ENCODE data around the gene ORM2. TPM values are rescaled to one million over a fixed set of nuclear protein-coding genes. Genes with fewer than 3 reads are reported as not detected.
A peak's percentile ranks its signal among the peaks of the same experiment; 100 is the strongest.

The ORM2 gene
- total RNA-seq, 2 donors from 2014 or later: not detected

- no peak for ATAC-seq
Observed at GRCh38 chr9:114356792-114357191, 27.1 kb downstream of the ORM2 start.

GRCh38 chr9:114357360-114357759 lies 27.7 kb downstream of the ORM2 start:
- intact Hi-C loops (cut with DNase I, micrococcal nuclease): no loop called here
- ATAC-seq (no peak), DNase-seq (peak in 1 of 2 donors; percentile 0)

More at GRCh38 chr9:114356792-114357191, 27.1 kb downstream of the ORM2 start:
- DNase-seq: peak in 1 of 2 donors; percentile 10
- intact Hi-C loops (cut with DNase I, micrococcal nuclease): no loop called here

GRCh38 chr9:114357911-114358328 lies 28.3 kb downstream of the ORM2 start:
- DNase-seq: no peak
- intact Hi-C loops (cut with DNase I, micrococcal nuclease): no loop called here
- ATAC-seq: no peak

- no peak for ATAC-seq
- DNase-seq: peak in 1 of 2 donors; percentile 11
- intact Hi-C loops (cut with DNase I, micrococcal nuclease): no loop called here
Observed at GRCh38 chr9:114359801-114360200, 30.1 kb downstream of the ORM2 start.

GRCh38 chr9:114361542-114361941 lies 31.9 kb downstream of the ORM2 start:
- intact Hi-C loops (cut with DNase I, micrococcal nuclease): no loop called here
- no peak for ATAC-seq
- DNase-seq: peak in 1 of 2 donors; percentile 9

- intact Hi-C loops (cut with DNase I, micrococcal nuclease): no loop called here
- DNase-seq (peak in 1 of 2 donors; percentile 19), ATAC-seq (no peak)
Observed at GRCh38 chr9:114362394-114362793, 32.7 kb downstream of the ORM2 start.

- DNase-seq (peak in 1 of 2 donors; percentile 18), ATAC-seq (no peak)
- intact Hi-C loops (cut with DNase I, micrococcal nuclease): no loop called here
Observed at GRCh38 chr9:114363424-114363823, 33.8 kb downstream of the ORM2 start.

GRCh38 chr9:114364134-114365041 lies 34.7 kb downstream of the ORM2 start:
- ATAC-seq: no peak
- intact Hi-C loops (cut with DNase I, micrococcal nuclease): no loop called here

GRCh38 chr9:114365194-114365593 lies 35.5 kb downstream of the ORM2 start:
- no peak for ATAC-seq
- no peak for DNase-seq
- intact Hi-C loops (cut with DNase I, micrococcal nuclease): no loop called here

More at GRCh38 chr9:114364134-114365041, 34.7 kb downstream of the ORM2 start:
- DNase-seq: no peak

GRCh38 chr9:114366334-114367128 lies 36.9 kb downstream of the ORM2 start:
- peak; percentile 53 for ATAC-seq
- no peak for DNase-seq
- intact Hi-C loops (cut with DNase I, micrococcal nuclease): no loop called here

GRCh38 chr9:114367366-114367765 lies 37.7 kb downstream of the ORM2 start:
- ATAC-seq (no peak), DNase-seq (no peak)
- intact Hi-C loops (cut with DNase I, micrococcal nuclease): no loop called here

- intact Hi-C loops (cut with DNase I, micrococcal nuclease): no loop called here
- no peak for DNase-seq
- no peak for ATAC-seq
Observed at GRCh38 chr9:114367772-114368569, 38.3 kb downstream of the ORM2 start.

- DNase-seq (no peak), ATAC-seq (no peak)
- intact Hi-C loops (cut with DNase I, micrococcal nuclease): no loop called here
Observed at GRCh38 chr9:114369216-114370130, 39.8 kb downstream of the ORM2 start.

GRCh38 chr9:114370251-114370967 lies 40.7 kb downstream of the ORM2 start:
- intact Hi-C loops (cut with DNase I, micrococcal nuclease): no loop called here
- ATAC-seq (no peak), DNase-seq (no peak)

GRCh38 chr9:114370968-114371320 lies 41.3 kb downstream of the ORM2 start:
- ATAC-seq (no peak), DNase-seq (peak in 1 of 2 donors; percentile 17)
- intact Hi-C loops (cut with DNase I, micrococcal nuclease): no loop called here

GRCh38 chr9:114371343-114371944 lies 41.8 kb downstream of the ORM2 start:
- no peak for ATAC-seq
- DNase-seq: no peak
- intact Hi-C loops (cut with DNase I, micrococcal nuclease): no loop called here
